GM19324 (cell line): ENCODE data around the gene TCP11L2.
"Not testable (repeated sequence)": the region's sequence is repeated elsewhere in the genome, so short reads cannot be mapped to it uniquely, and the experiment has no call there.

Experiments used
- ATAC-seq: cut with Tn5 transposase; IDR thresholded peaks from one replicate; pipeline ENCODE4 v1.9.1; 2021; ENCODE audit warnings: mild to moderate bottlenecking, moderate library complexity; ENCODE audit not compliant: unreplicated experiment, low FRiP score

Gene TCP11L2

DNA sequence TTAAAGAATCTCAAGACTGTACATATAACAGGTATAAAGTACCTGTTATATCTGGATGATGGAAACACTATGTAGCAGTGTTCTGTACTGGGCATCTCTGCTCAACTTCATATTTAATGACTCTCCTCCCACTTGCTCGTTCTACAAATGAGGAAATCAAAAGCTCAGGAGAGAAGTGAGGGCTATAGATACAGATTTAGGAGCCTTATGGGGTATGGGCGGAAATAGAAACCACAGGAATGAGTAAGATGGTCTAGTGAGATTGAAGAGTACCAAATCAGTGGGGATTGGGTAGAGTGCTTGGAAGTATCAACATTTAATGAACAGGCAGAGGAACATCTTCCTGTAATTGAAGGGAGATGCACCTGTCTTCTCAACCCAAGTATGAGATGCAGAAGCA lies 31.2 kb downstream of the TCP11L2 start:
- no peak for ATAC-seq

DNA sequence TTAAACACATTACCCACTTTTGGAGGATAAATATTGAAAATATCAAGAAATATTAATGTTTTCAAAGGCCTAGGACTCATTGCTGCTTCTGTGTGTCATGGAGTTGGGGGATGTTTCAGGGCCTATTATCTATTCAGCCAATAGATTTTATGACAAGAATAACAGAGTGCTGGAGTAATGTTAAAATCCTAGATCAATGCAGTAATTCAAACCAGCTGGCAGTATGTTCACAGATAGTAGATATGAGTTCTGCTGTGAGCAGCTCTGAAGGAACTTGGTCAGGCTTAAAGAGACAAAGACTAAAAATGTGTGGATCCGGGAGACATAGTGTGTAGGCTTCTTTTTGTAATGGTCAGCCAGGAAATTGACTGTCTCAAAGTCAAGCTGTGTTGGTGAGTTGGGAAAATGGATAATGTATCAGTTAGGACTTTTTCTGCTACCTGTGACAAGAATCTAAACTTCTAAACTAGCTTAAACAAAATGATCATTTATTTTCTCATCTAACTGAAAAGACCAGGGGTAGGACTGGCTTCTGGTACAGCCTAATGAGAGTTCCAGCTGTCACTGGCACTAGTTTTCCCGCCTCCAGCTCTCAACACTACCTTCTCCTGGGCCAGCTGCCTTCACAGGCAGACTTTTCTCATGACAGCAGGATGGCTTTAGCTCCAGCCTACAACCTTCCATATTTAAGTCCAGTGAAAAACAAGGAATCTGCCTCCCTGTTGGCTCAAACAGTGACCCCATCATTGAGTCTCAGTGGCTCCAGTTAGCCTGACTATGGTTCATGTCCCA lies 38.7 kb downstream of the TCP11L2 start:
- ATAC-seq = no peak

DNA sequence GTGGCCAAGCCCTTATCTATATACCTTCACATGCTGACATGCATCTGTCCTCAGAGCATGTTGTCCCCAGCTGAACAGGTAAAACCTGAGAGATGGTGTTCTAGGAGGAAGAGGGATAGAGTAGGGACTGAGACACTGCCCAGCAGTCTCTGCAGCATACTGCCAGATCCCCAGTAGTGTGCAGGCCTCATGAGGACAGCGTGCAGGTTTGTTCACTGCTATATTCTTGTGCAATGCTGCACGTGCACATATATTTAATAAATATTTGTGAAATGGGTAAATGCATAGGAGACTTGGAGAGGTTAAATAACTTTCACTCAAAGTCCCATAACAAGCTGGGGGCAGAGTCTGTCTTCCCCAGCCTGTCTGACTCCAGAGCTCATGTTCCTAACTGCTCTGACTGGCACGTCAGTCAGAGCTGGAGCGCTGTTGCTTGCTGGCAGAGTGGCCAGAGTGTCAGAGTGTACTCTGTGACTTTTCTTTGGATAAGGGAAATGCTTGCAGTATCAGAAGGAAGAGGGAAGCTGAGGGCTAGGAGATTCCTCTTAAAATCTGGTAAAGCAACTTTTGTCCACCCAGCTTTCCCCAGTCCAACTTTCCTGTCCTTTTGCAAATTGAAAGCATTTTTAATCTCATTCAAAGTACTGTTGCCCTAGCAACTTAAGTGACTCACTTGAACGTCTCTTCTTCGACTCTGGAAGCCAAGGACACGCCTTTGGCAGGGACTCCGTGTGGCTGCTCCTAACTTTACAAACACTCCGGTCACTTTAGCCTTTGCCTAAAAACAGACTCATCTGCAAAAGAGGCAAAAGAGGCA lies 40.1 kb downstream of the TCP11L2 start:
- ATAC-seq = no peak

DNA sequence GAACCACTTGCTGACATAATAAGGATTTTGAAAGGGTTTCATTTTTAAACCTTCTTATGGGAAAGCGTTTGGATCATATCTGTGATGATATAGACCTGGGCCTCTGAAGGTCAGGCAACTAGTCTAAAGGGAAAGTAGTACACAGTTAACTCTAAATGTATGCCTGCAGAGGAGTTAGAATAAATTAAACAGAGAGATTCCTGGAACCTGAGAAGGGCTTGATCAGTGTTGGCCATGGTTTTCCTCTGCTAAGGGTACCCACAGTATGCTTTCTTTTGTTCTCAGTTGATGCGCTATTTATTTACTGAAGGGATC lies 40.6 kb downstream of the TCP11L2 start:
- no peak for ATAC-seq

DNA sequence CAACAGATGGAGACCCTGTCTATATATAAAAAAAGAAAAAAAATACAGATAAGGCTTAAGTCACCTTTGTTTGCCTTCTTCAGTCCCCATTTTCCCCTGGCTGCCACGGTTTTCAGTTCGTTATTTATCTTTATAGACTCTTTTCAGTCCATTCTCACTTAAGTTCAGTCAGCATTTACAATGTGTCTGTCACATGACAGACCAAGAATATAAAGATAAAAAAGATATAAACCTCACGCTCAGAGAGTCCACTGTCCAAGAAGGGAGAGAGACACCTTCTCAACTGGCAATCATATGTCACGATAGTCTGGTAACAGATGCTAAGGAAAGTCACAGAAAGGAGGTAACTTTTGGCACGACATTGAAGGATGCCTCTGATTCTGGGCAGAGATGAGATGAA lies 41.6 kb downstream of the TCP11L2 start:
- ATAC-seq = no peak

DNA sequence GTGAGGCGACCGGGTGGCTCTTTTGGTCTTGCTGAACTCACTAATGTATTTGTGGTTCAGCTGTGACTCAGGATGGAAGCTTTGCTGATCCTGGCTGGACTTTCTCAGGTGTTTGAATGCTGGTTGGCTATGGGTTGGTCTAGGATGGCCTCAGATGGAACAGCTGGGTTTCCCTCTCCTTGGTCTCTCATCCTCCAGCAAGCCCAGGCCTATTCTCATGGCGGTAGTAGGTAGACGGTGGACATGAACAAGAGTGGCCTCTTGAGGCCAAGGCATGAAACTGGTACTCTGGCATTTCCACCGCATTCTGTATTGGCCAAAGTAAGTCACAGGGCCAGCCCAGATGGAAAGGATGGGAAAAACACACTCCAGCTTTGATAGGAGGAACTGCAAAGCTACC lies 43.2 kb downstream of the TCP11L2 start:
- no peak for ATAC-seq

DNA sequence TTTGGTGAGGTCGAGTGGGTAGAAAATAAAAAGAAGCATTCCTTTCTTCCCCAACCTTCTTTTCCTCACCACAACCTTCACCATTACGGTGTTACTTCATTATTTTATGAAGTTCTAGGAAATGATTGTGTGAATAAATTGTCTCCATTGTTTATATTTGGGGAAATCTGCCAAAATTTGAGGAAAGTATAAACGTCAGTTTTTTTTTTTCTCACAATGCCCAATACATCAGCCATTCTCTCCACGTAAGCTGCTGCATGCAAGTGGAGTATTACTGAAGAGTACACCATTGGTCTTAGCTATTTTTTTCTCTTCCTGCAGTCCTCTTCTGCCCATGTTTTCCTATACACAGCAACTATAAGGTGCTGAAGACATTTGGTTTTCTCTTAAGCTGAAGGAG lies 45.9 kb downstream of the TCP11L2 start:
- no peak for ATAC-seq

DNA sequence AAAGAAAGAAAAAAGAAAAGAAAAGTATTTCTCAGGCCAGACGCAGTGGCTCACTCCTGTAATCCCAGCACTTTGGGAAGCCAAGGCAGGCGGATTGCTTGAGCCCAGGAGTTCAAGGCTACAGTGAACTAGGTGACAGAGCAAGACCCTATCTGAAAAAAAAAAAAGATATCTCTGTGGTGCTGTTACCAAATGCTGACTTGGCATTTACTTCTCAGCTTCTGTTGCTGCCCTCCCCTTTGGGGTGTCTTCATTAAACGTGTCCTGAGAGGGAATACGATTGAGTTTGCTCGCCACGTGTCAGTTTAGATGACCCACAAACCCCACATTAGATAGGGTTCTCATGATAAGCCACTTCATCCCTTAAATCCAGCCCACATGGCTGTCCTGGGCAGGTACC lies 50.6 kb downstream of the TCP11L2 start:
- ATAC-seq = no peak

DNA sequence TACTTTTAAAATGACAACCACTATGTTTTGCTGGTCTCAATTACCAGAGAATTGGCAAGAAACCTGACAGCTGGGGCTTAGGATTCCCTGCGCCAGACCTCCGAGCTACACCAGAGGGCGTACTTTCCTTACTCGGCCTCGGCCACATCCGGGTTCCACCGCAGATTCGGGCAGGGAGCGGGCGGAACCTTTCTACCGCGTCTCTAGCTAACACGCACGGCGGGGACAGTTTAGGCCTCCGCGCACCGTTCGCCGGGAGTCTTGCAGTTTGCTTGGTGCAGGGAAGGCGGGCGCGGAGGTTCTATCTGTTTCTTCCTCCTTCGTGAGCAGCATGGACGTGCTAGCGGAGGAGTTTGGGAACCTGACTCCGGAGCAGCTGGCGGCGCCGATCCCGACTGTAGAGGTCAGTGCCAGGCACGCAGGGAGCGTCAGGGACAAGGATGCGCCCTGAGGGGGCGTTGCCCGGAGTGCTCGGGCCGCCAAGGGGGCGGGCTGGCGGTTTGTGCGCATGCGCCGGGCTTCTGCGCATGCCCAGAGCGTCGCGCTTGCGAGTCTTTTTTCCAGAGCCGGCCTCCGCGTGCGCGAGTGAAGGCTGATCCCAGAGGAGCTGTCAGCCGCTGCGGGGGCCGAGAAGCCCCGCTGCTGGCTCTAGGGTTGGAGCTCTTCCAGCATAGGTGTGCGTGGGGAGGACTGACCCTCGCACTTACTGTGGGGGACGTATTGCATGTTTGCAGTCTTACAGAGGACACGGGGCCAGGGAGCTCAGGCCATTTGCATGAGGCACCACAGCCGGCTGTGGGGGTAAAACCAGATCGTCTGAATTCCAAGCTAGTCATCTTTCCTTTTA lies 55.2 kb downstream of the TCP11L2 start, which contains the start of gene POLR3B:
Gene POLR3B (plus strand): TSS at position 200 of the 847 bp plus-strand sequence. CDS start 132 bp downstream, at position 332.
- peak; percentile 88 for ATAC-seq

DNA sequence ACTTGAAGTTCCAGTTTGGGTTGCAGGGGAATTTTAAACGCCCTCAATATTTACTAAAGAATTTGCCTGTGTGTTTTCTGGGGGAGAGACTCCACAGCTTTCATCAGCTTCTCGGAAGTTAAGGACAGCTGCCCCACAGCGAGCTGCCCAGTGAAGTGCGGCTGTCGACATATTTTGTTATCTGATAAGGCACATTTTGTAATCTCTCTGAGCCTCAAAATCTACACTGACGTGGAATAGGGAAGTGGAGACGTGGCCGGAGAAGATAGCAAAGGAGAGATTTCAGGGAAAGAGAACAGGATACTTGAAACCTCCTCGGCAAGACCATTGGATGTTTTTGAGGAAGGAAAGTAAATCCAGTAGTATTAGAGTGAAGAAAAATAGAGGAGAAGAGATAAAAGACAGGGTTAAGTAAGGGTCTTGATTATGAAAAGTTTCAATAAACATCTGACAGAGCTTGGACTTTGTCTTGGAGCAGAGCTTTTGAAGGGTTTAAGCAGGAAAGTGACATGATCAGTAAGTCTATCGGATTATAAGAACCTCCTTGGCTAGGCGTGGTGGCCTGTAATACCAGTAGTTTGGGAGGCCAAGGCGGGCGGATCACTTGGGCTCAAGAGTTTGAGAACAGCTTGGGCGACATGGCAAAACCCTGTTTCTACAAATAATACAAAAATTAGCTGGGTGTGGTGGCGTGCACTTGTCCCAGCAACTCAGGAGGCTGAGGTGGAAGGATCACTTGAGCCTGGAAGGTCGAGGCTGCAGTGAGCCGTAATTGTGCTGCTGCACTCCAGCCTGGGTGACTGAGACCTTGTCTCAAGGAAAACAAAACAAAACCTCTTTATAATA lies 56.1 kb downstream of the TCP11L2 start:
- peak; percentile 13 for ATAC-seq

DNA sequence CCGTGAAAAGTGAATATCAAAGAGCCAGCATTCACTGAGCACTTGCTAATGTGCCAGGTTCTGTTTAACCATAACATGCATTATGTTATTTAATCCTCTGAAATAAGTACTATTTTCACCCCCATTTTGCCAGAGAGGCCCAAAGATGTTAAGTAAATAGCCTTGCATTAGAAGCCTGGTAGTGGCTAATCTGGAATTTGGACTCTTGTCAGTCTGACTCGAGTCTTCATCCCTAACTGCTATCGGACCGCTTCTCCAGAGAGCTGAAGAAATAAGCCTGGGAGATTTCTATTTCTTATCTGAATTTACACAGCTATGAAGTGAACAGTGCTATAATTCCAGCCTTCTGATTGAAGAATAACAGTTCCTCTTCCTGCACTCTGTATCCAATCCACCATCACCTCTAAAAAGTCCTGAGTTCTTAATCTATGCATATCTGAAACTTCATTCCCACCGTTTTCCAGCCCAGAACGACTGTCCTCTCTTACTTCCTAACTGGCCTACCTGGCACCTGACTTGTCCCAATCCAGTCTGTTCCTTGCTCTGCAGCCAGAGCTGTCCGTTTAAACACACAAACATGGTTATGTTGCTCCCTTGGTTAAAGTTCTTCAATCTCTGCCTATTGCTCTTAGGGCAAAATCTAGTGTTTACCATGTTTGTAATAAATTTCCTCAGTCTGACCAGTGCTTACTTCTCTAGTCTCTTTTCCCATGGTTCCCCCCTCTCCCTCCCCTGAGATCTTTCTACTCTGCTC lies 57.3 kb downstream of the TCP11L2 start:
- no peak for ATAC-seq

DNA sequence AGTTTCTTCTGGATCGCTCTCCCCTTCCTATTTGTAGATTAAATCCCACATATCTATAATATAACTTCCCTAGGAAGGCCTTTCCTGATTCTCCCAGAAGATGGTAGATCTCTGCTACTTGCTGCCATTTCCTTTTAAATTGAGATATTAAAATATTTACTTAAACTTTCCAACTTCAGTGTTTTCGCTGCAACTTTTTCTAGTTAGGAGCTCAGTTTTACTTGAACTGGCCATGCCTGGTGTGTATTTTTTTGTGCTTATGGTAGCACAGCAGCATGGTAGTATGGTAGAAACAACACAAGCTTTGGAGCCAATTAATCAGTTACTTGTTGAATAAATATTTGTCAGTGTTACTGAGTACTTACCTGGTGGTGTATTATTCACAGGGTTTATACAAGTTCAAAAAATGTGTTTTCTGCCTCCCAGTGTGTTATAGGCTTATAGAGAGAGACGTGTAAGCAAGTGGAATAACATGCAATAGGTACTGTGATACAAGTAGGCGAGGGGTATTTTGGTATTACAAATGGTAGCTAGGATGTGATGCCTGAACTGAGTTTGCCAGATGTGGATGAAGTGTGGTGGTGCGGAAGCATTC lies 58.0 kb downstream of the TCP11L2 start:
- ATAC-seq = no peak

DNA sequence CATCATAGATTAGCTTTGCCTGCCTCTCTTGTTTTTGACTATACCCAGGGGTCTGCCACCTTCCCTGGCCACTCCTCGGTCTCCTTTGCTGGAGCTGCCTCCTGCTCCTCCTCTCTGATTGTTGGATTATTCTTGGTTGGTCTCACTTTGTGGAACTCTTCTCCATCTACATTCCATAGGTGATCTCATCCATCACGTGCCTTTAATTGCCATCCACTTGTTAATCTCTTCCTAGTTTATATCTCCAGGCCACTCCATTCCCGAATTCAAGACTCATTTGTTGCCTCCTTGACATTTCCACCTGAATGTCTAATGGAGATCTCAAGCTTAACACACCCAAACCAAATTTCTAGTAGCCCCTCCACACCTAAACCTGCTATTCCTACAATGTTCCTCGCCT lies 60.4 kb downstream of the TCP11L2 start:
- no peak for ATAC-seq

DNA sequence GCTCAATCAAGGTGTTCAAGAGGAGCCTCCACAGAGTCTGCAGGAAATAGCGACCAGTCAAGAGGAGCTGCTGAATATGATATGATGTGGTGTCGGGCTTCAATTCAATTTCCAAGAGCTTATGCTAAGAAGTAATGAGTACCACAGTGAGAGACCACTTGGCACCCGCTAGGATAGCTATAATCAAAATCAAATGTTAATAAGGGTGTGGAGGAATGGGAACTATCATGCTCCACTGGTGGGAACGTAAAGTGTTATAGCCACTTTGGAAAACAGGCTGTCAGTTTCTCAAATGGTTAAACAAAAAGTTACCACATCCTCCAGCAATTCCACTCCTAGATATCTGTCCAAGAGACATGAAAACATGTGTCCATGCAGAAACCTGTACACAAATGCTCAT lies 61.7 kb downstream of the TCP11L2 start:
- no peak for ATAC-seq

DNA sequence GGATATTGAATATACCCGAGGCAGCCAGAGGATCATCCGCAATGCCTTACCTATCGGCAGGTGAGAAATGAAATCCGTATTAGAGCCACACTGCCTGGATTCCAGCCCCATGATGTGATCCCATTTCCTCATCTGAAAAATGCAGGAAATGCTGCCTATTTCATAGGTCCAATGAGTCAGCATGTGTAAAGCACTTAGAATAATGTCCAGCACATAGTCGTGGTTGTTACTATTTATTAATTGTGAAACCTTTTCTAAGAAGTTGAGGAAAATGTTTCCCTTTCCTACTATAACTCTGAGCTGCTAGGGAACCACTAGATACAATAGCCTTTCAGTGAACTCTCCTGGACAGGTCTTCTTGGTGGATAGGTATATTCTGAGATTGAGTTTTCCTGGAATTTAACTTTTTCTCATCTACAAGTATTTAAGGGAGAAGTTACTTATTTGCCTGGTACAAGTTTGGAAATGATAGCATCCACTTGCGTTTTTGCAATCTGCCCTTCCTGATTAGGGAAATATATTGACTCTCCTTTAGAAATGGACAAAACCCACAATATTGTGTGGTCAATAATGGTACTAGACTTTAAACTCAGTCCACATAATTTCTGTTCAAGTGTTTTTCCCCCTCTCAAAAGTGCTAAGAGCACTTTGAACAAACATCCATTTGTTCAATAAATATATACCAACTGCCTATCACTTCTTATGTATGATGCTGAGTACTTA lies 67.3 kb downstream of the TCP11L2 start:
- no peak for ATAC-seq

DNA sequence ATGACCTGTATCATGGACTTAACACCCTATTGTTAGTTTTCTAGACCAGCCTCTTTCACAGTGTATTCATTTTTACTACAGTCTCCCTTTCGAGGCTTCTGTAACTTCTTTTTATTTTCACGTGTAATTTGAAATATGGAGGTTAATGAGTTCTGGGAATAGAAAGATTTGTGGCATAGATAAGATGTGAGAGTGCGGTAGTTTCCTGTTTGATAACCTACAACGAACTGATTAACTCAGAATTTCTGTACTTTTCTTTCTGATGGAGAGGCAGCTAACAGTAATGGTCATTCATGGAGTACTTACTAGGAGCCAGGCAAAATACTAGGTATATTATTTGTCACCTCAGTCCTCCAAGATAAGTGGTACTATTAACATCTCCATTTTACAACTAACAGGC lies 76.3 kb downstream of the TCP11L2 start:
- ATAC-seq = no peak

DNA sequence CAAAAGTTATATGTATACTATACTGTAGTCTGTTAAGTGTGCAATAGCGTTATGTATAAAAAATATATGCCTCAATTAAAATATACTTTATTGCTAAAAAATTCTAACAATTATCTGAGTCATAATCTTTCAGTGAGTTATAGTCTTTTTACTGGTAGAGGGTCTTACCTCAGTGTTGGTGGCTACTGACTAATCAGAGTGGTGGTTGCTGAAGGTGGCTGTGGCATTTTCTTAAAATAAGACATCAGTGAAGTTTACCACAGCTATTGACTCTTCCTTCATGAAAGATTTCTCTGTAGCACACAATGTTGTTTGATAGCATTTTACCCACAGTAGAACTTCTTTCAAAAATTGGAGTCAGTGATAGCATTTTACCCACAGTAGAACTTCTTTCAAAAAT lies 78.4 kb downstream of the TCP11L2 start:
- no peak for ATAC-seq

DNA sequence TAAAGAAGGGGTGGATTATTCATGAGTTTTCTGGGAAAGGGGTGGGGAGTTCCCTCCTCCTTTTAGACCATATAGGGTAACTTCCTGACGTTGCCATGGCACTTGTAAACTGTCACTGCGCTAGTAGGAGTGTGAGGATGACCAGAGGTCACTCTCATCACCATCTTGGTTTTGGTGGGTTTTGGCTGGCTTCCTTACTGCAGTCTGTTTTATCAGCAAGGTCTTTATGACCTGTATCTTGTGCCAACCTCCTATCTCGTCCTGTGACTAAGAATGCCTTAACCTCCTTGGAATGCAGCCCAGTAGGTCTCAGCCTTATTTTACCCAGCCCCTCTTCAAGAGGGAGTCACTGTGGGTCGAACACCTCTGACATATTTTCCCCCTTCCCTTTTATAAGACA lies 79.3 kb downstream of the TCP11L2 start:
- not testable (repeated sequence) for ATAC-seq
